OCI-LY1 (cell line): ENCODE data around the gene HS3ST5.

ENCODE experiments used
- EZH2 ChIP-seq: fragments of 200-600 bp; sonication (generic), shearing (Covaris generic); IDR thresholded peaks from 2 replicates; pipeline ENCODE4 v1.8.0; 2017; ENCODE audit warnings: borderline replicate concordance, mixed run types, mild to moderate bottlenecking, antibody characterized with exemption, low read length, moderate library complexity, mixed read lengths
- TF ChIP-seq, protein P1 (sequence below): fragments of 200-600 bp; sonication (generic), shearing (Covaris generic); IDR thresholded peaks from 2 replicates; pipeline ENCODE4 v1.5.1; 2017; ENCODE audit warnings: mild to moderate bottlenecking, antibody characterized with exemption, low read length, moderate library complexity, mixed read lengths

DNA sequence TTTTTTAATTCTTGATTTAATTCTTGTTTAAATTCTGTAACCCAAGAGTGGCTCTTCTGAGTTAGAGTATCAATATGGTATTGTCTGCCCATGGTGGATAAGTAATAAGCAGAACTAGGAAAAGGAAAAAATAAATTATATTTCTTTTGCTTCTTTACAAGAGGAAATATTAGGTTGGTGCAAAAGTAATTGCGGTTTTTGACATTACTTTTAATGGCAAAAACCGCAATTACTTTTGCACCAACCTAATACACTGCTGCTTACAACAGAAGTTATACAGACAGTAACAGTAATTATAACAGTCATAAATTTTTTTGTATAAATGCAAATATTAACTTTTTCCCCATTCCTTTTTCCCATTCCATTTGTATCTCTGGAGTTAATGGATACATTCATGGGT is 65.6 kb downstream of the HS3ST5 start:
- TF ChIP-seq, protein P1, sequence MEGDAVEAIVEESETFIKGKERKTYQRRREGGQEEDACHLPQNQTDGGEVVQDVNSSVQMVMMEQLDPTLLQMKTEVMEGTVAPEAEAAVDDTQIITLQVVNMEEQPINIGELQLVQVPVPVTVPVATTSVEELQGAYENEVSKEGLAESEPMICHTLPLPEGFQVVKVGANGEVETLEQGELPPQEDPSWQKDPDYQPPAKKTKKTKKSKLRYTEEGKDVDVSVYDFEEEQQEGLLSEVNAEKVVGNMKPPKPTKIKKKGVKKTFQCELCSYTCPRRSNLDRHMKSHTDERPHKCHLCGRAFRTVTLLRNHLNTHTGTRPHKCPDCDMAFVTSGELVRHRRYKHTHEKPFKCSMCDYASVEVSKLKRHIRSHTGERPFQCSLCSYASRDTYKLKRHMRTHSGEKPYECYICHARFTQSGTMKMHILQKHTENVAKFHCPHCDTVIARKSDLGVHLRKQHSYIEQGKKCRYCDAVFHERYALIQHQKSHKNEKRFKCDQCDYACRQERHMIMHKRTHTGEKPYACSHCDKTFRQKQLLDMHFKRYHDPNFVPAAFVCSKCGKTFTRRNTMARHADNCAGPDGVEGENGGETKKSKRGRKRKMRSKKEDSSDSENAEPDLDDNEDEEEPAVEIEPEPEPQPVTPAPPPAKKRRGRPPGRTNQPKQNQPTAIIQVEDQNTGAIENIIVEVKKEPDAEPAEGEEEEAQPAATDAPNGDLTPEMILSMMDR, result no peak
- no peak for TF ChIP-seq EZH2
